GM21381 (cell line): Measurements from ENCODE around the gene TEX53.
A peak's percentile ranks its signal among the peaks of the same experiment; 100 is the strongest.

Source experiments
- ATAC-seq: cut with Tn5 transposase; IDR thresholded peaks from one replicate; pipeline ENCODE4 v1.9.1; 2021; ENCODE audit warnings: mild to moderate bottlenecking, moderate library complexity; ENCODE audit not compliant: unreplicated experiment

The TEX53 gene

GRCh38 chr9:114680259-114681001 is 22.8 kb upstream of the TEX53 start:
- ATAC-seq: no peak

GRCh38 chr9:114678795-114679194 is 21.2 kb upstream of the TEX53 start:
- ATAC-seq: no peak

- ATAC-seq: no peak
Observed at GRCh38 chr9:114678130-114678529, 20.5 kb upstream of the TEX53 start.

GRCh38 chr9:114677418-114677817 is 19.8 kb upstream of the TEX53 start:
- ATAC-seq: no peak

GRCh38 chr9:114676901-114677300 is 19.3 kb upstream of the TEX53 start:
- ATAC-seq: no peak

- no peak for ATAC-seq
Observed at GRCh38 chr9:114674798-114675540, 17.4 kb upstream of the TEX53 start.

GRCh38 chr9:114674076-114674797 is 16.6 kb upstream of the TEX53 start:
- no peak for ATAC-seq

GRCh38 chr9:114671605-114672004 is 14.0 kb upstream of the TEX53 start:
- ATAC-seq: no peak

- no peak for ATAC-seq
Observed at GRCh38 chr9:114669961-114670360, 12.4 kb upstream of the TEX53 start.

GRCh38 chr9:114668146-114668545 is 10.5 kb upstream of the TEX53 start:
- no peak for ATAC-seq

GRCh38 chr9:114666851-114667250 is 9.2 kb upstream of the TEX53 start:
- no peak for ATAC-seq

GRCh38 chr9:114666401-114666800 is 8.8 kb upstream of the TEX53 start:
- ATAC-seq: no peak

GRCh38 chr9:114664181-114664580 is 6.6 kb upstream of the TEX53 start:
- ATAC-seq: no peak

- peak; percentile 81 for ATAC-seq
Observed at GRCh38 chr9:114662081-114662989, 4.7 kb upstream of the TEX53 start.

GRCh38 chr9:114656301-114656700 is 1.3 kb downstream of the TEX53 start:
- no peak for ATAC-seq

- ATAC-seq: no peak
Observed at GRCh38 chr9:114655689-114656088, 1.9 kb downstream of the TEX53 start.

- peak; percentile 66 for ATAC-seq
Observed at GRCh38 chr9:114653556-114654159, 3.9 kb downstream of the TEX53 start.

GRCh38 chr9:114652776-114653555 is 4.6 kb downstream of the TEX53 start:
- ATAC-seq: no peak

GRCh38 chr9:114643896-114644295 is 13.7 kb downstream of the TEX53 start:
- ATAC-seq: no peak
